Measurements from ENCODE around the gene OSBP2.

The OSBP2 gene

DNA sequence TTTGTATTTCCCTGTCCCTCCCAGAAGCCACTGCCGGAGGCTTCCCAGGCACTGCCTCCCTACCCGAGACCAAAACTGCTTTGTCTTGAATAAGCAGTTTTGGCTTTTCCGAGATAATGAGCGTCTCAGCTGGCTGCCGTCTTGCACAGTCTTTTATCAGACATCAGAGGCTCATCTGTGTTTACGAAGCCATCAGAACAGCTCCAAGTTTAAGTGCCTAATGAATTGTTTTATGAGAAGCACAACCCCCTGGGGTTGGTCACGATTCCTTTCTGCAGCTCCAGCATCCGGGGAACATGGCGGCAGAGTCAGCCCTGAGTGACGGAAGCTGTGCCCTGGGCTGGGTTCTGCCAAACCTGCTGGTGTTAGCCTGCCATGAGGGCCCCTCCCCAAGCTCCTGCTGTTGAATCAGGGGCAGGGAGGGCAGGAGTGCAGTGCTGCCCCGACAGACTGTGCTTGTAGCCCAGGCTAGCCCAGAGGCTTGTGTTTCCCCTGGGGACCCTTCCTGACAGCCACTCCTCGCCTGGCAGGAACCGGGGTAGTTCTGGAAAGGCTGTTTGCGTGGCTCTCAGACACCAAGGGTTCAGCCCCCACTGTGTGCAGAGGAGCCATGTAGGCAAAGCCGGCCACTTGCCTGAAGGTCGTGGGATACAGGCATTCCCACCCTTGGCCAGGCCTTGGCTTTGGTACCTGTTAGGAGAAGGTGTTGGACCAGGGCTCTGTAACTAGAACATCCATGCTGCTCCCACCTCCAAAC lies 177.8 kb downstream of the OSBP2 start:
- intact Hi-C loops (cut with DNase I; ENCODE audit: low total_unique reads), result no loop called here
- Histone ChIP-seq H3K27ac (no peak overlapping the region), H3K4me1 (no peaks in the 10 kb centered on the region), H3K9me3 (no peaks in the 10 kb centered on the region), H3K27me3 (no peaks in the 10 kb centered on the region), H3K4me3 (no peak overlapping the region), H3K36me3 (no peaks in the 10 kb centered on the region)
- no peak for TF ChIP-seq CTCF (IDR thresholded peaks at IDR 0.05)
- peak; percentile 11 to 41 for DNase-seq

GRCh38 chr22:30873086-30873650 lies 178.5 kb downstream of the OSBP2 start:
- peak in 1 of 2 donors; percentile 34 for DNase-seq
- H3K27me3 ChIP-seq, result no peaks in the 10 kb centered on the region
- no peaks in the 10 kb centered on the region for H3K4me1 ChIP-seq
- no peaks in the 10 kb centered on the region for H3K36me3 ChIP-seq
- H3K27ac ChIP-seq, result no peak overlapping the region
- H3K4me3 ChIP-seq, result no peak overlapping the region
- H3K9me3 ChIP-seq, result no peaks in the 10 kb centered on the region
- no peak for TF ChIP-seq CTCF (IDR thresholded peaks at IDR 0.05)
- intact Hi-C loops (cut with DNase I; ENCODE audit: low total_unique reads), result no loop called here

DNA sequence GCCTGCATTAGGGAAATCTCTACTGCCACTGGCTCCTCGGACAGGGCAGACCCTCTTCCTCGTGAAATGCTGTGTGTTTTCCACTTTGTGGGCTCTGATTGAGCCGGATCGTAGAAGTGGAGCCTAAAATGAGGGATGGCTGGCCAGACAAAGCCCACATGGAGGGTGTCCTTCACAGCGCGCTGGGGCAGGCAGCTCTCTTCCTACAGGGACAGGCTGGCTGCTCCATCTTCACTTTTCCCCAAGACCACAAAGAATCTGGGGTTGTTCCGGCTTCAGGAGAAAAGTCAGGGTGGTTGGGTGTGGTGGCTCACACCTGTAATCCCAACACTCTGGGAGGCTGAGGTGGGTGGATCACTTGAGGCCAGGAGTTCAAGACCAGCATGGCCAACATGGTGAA lies 179.0 kb downstream of the OSBP2 start:
- Histone ChIP-seq H3K27me3 (no peaks in the 10 kb centered on the region), H3K36me3 (no peaks in the 10 kb centered on the region), H3K27ac (no peak overlapping the region), H3K4me1 (no peaks in the 10 kb centered on the region), H3K9me3 (no peaks in the 10 kb centered on the region), H3K4me3 (no peak overlapping the region)
- intact Hi-C loops (cut with DNase I; ENCODE audit: low total_unique reads), result no loop called here
- no peak for TF ChIP-seq CTCF (IDR thresholded peaks at IDR 0.05)
- peak in 1 of 2 donors; percentile 25 for DNase-seq

DNA sequence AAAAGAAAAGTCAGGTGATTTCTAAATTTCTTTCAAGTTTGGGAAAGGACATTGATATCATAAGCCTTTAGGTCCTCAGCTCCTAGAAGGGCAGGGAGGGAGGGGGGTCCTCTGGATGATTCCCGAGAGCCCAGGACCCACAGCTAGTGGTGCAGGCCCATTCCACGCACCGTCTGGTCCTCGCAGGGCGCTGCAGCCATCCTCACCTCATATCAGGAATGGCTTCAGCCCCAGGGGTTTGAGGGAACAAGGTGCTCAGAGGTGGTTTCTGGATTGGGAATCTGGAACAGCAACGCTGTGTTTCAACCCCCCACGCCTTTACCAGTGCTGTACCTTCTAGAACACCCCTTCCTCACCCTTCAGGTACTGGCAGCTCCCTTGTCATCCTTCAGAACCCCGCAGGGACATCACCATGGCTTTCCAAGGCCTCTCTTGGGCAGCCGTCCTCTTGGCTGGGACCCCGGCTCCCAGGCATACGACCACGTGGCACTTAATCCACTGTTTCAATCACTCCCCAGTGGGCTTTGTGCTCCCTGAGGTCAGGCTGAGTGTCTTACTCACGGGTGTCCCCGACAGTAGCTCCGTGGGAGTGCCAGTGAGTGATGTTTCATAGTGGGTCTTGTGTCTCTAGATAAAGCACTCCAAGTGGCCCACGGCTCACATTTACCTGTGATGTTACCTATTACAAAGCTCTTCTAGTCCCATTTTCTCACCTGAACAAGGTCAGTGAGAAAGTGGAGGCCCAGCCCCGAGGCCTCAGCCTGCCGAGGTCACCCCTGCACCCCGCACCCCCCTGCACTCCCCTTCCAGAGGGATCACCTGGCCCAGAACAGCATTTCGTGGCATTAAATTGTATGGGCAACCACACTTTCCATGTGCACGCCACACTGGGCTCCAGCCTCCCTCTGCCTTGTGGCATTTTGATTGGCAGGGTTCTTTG lies 180.0 kb downstream of the OSBP2 start:
- Histone ChIP-seq H3K27me3 (no peaks in the 10 kb centered on the region), H3K4me3 (no peak overlapping the region), H3K27ac (no peak overlapping the region), H3K9me3 (no peaks in the 10 kb centered on the region), H3K4me1 (no peaks in the 10 kb centered on the region), H3K36me3 (no peaks in the 10 kb centered on the region)
- no peak for TF ChIP-seq CTCF (IDR thresholded peaks at IDR 0.05)
- peak in 1 of 2 donors; percentile 31 for DNase-seq
- intact Hi-C loops (cut with DNase I; ENCODE audit: low total_unique reads), result no loop called here

- no peaks in the 10 kb centered on the region for H3K9me3 ChIP-seq
- H3K36me3 ChIP-seq, result no peaks in the 10 kb centered on the region
- H3K27ac ChIP-seq, result no peak overlapping the region
- H3K4me3 ChIP-seq, result no peak overlapping the region
- intact Hi-C loops (cut with DNase I; ENCODE audit: low total_unique reads), result no loop called here
- no peaks in the 10 kb centered on the region for H3K4me1 ChIP-seq
- TF ChIP-seq CTCF (IDR thresholded peaks at IDR 0.05), result no peak
- H3K27me3 ChIP-seq, result no peaks in the 10 kb centered on the region
- DNase-seq, result peak; percentile 19 to 62
Observed at GRCh38 chr22:30875481-30876215, 181.0 kb downstream of the OSBP2 start.
